HG03521 (cell line): ENCODE measurements around the gene FAM3C.
A peak's percentile ranks its signal among the peaks of the same experiment; 100 is the strongest.

Experiments
- ATAC-seq: cut with Tn5 transposase; IDR thresholded peaks from one replicate; pipeline ENCODE4 v1.9.1; 2021; ENCODE audit warnings: mild to moderate bottlenecking, moderate library complexity; ENCODE audit not compliant: unreplicated experiment

Gene FAM3C

GRCh38 chr7:121411597-121411979 lies 15.5 kb upstream of the FAM3C start:
- ATAC-seq, result no peak

- no peak for ATAC-seq
Measured at GRCh38 chr7:121410829-121411596, 14.9 kb upstream of the FAM3C start.

DNA sequence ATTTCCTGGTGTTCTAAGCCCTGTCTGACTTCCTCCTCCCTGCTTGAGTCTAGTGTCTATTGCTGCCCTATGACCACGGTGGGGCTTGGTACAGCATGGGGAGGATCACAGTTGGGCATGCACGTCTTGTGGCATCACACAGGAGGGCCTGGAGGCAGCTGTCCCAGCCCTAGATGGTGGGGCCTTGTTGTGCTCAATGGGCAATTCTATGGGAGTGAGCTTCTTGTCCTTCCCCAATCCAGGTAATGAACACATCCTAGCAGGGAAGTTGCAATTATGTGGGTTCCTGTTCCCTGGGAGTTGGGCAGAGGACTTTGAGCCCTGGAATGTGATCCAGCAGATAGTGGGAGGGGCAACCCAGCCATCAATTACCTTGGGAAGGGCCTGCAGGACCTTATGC lies 10.8 kb upstream of the FAM3C start:
- ATAC-seq, result no peak

GRCh38 chr7:121406461-121406860 lies 10.4 kb upstream of the FAM3C start:
- ATAC-seq, result no peak

DNA sequence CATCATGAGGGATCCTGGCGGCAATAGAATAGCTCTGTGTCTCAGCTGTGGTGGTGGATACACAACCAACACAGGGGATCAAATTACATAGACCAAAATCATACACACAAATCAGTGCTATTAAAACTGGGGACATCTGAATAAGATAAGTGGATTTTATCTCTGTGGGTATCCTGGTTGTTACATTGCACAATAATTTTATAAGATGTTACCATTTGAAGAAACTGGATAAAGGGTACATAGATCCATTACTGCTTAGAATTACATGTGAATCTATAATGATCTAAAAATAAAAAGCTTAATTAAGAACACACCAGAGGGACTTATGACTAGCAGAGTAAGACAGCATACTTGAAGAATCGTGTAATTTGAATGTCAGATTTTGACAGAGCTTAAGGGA lies 8.2 kb upstream of the FAM3C start:
- no peak for ATAC-seq

DNA sequence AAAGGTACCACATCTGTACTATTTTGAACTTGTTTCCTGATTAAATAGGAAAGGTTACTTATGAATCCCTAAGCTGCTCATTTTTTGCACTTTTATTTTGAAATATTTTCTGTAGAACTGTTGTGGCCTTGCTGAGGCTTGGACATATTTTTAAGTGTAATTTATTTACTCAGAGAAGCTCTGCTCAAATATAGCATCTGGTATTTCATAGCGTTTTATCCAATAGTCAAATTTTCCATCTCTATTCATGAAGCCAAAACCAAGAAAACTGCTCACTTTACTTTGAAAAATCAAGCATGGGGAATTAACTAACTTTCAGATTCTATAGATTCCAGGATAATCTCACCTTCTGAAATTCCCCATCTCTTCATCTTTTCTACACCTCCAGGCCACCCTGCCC lies 6.6 kb upstream of the FAM3C start:
- ATAC-seq, result no peak

- ATAC-seq, result no peak
Measured at GRCh38 chr7:121401896-121402295, 5.8 kb upstream of the FAM3C start.

GRCh38 chr7:121398246-121398645 lies 2.1 kb upstream of the FAM3C start:
- no peak for ATAC-seq

- ATAC-seq, result no peak
Measured at GRCh38 chr7:121397822-121398221, 1.7 kb upstream of the FAM3C start.

- no peak for ATAC-seq
Measured at GRCh38 chr7:121397361-121397760, 1.3 kb upstream of the FAM3C start.

- peak; percentile 28 for ATAC-seq
Measured at GRCh38 chr7:121395494-121395960, 581 bp downstream of the FAM3C start.

- ATAC-seq, result no peak
Measured at GRCh38 chr7:121394709-121395140, 1.4 kb downstream of the FAM3C start.

DNA sequence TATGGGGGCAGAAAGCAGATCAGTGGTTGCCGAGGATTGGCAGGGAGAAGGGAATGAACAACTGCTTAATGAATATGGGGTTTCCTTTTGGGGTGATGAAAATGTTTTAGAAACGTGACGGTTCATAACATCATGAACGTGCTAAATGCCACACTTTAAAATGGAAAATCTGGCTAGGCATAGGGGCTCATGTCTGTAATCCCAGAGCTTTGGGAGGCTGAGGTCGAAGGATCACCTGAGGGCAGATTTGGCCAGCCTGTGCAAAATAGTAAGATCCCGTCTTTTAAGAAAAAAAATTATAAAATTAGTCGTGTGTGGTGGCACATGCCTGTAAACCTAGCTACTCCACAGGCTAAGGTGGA lies 3.1 kb downstream of the FAM3C start:
- ATAC-seq, result no peak

DNA sequence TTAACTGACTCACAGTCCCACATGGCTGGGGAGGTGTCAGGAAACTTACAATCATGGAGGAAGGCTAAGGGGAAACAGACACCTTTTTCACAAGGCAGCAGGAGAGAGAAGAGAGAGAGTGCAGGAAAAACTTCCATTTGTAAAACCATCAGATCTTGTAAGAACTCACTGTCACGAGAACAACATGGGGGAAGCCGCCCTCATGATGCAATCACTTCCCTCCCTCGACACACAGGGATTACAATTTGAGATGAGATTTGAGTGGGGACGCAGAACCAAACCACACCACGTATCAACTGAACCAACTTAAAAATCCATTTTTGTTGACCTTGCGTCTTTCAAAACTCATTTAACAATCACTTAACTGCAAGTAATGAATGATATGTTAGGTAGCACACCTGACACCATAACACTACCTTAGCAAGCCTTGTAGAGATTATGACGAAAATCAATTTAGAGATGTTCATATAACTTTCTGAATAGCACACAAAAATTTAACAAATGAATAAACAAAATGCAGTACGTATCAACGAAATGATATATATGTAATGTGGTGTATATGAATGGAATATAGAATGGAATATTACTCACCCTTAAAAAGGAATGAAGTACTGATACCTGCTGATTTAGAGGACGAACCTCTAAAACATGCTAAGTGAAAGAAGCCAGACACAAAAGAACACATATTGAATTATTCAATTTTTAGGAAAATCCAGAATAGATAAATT lies 3.7 kb downstream of the FAM3C start:
- no peak for ATAC-seq

GRCh38 chr7:121391686-121392085 lies 4.4 kb downstream of the FAM3C start:
- ATAC-seq, result no peak

- ATAC-seq, result no peak
Measured at GRCh38 chr7:121390617-121391016, 5.5 kb downstream of the FAM3C start.

DNA sequence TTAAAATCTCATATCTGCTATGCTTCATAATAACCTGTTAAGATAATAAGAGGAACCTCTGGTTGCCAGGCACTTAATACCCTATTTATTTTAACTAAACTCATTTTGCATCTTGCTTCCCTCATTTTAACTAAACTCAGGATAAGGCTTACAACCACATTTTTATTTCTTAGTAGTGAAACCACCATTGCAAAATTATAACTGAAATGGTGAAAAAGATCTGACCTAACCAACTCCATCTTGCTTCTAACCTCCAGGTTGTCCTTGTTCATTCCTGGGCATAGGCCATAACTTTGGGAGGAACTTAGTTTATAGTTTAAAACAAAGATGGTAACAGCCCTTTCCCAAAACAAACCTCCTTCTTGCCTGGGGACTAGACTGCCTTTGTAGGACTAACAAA lies 6.0 kb downstream of the FAM3C start:
- ATAC-seq, result no peak

DNA sequence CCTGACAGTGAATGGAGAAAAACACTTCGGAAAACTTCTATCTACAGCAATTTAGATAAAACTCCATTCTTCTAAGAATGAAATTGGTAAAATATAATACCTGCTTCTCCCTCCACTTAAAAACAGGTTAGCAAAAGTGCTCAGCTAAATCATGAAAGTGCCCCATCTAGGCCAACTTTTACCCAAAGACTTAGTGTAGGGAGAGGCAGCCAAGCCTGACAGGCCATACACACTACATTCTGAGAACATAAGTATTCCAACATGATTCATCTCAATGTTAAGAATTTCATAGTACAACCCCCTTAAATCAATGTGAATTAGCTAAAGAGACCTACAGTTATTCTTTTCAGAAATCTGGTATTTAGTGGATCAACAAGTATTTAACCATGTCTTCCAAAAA lies 7.2 kb downstream of the FAM3C start:
- no peak for ATAC-seq

DNA sequence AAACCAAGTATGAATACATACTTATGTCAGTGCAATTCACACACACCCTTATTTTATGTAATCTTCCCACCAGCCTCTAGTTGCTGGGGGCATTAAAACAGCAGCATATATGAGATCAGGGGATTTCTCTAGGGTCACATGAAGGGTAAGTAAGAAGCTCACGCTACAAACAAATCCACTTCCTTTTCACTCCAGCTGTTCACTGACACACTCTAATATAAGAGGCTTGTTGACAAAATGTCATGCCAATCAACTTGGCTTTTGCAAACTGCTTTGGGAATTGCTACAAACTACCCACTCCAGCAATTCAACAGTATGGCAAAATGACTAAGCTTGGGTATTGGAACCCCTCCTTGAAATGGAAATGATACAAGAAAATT lies 10.3 kb downstream of the FAM3C start:
- peak; percentile 94 for ATAC-seq

DNA sequence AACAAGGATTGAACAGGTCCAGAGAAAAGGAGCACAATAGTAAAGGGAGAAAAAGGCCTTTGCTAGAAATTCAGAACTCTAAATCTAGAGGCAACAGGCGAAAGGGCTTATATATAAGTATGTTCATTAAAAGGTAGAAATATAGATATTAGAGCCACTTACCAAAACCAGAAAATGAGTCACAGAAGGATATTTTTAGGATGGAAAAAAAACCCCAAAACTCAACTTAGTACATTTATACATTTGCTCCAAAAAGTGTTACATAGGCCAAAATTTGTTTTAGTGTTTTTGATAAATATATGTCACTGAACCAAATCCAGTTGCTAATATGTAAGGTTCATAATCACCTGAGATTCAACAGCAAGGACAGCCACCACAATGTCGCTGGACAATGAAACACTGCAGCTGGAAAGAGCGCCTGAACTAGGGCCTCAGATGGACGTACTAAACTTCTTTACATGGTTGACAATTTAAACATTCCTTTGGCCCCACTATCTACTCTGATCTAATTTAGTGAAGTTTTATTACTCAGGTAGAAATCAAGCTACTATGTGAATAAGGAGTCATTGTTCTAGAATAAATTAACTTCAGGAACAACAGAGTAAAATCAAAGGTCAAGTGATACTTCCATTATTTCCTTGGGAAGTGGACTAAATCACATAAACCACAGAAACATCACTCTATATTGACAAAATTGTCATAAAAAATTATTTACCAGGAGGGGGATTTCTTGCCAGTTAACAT lies 10.9 kb downstream of the FAM3C start:
- ATAC-seq, result no peak

GRCh38 chr7:121384265-121384664 lies 11.8 kb downstream of the FAM3C start:
- no peak for ATAC-seq
